Neural progenitor cell (in vitro differentiated cells): ENCODE data around the gene SLC43A2. TPM values are rescaled to one million over a fixed set of nuclear protein-coding genes. Genes with fewer than 3 reads are reported as not detected.
A peak's percentile ranks its signal among the peaks of the same experiment; 100 is the strongest.
"Not testable (repeated sequence)": the region's sequence is repeated elsewhere in the genome, so short reads cannot be mapped to it uniquely, and the experiment has no call there.

Experiments used
- DNase-seq: peaks from one replicate; pipeline ENCODE4 v3.0.0-alpha.2; 2016; ENCODE audit warnings: low spot score
- H2AFZ ChIP-seq: fragments of 200-600 bp; sonication (generic); replicated peaks from 2 replicates; pipeline ENCODE4 v1.6.1; 2016; ENCODE audit warnings: antibody characterized with exemption
- H3F3A ChIP-seq: fragments of 200-600 bp; sonication (generic); 2 replicates; pipeline ENCODE4 v1.6.1; 2016; ENCODE audit warnings: antibody characterized with exemption, low read depth
- H3K27ac ChIP-seq: fragments of 200-600 bp; sonication (generic); 2 replicates; pipeline ENCODE4 v1.5.1; 2016; ENCODE audit warnings: mild to moderate bottlenecking
- H3K27me3 ChIP-seq: fragments of 200-600 bp; sonication (generic); 2 replicates; pipeline ENCODE4 v1.6.1; 2016; ENCODE audit warnings: mild to moderate bottlenecking, moderate library complexity
- H3K36me3 ChIP-seq: fragments of 200-600 bp; sonication (generic); 2 replicates; pipeline ENCODE4 v1.5.1; 2016
- H3K4me1 ChIP-seq: fragments of 200-600 bp; sonication (generic); 2 replicates; pipeline ENCODE4 v1.6.1; 2016; ENCODE audit warnings: mixed run types
- H3K4me2 ChIP-seq: fragments of 200-600 bp; sonication (generic); 2 replicates; pipeline ENCODE4 v1.6.1; 2016
- H3K4me3 ChIP-seq: fragments of 200-600 bp; sonication (generic); 2 replicates; pipeline ENCODE4 v1.5.1; 2016
- H3K79me2 ChIP-seq: fragments of 200-600 bp; sonication (generic); 2 replicates; pipeline ENCODE4 v1.6.1; 2016; ENCODE audit warnings: low read depth
- H3K9ac ChIP-seq: fragments of 200-600 bp; sonication (generic); 2 replicates; pipeline ENCODE4 v1.6.1; 2016
- H3K9me3 ChIP-seq: fragments of 200-600 bp; sonication (generic); 2 replicates; pipeline ENCODE4 v1.5.1; 2016; ENCODE audit warnings: low read depth
- H4K20me1 ChIP-seq: fragments of 200-600 bp; sonication (generic); 2 replicates; pipeline ENCODE4 v1.6.1; 2016; ENCODE audit warnings: low read depth
- H3K27ac Mint-ChIP-seq: 3 replicates; pipeline ENCODE4 v1.8.0; 2021; ENCODE audit warnings: mixed read lengths
- H3K27me3 Mint-ChIP-seq: 2 replicates; pipeline ENCODE4 v1.8.0; 2022; ENCODE audit warnings: low read depth, mild to moderate bottlenecking, inconsistent platforms, moderate library complexity, mixed read lengths; ENCODE audit not compliant: insufficient read depth
- H3K36me3 Mint-ChIP-seq: 3 replicates; pipeline ENCODE4 v1.8.0; 2021; ENCODE audit warnings: mixed read lengths
- H3K4me1 Mint-ChIP-seq: 3 replicates; pipeline ENCODE4 v1.8.0; 2021; ENCODE audit warnings: mixed read lengths
- H3K4me3 Mint-ChIP-seq: 3 replicates; pipeline ENCODE4 v1.8.0; 2021; ENCODE audit warnings: mild to moderate bottlenecking, moderate library complexity, mixed read lengths
- H3K9me3 Mint-ChIP-seq: 3 replicates; pipeline ENCODE4 v1.8.0; 2020; ENCODE audit warnings: mixed read lengths
- EZH2 ChIP-seq: fragments of 200-600 bp; sonication (generic); IDR thresholded peaks from 2 replicates; pipeline ENCODE4 v1.6.1; 2017; ENCODE audit warnings: antibody characterized with exemption, mild to moderate bottlenecking, moderate library complexity
- EZH2phosphoT487 ChIP-seq: fragments of 200-600 bp; sonication (generic); IDR thresholded peaks from 2 replicates; pipeline ENCODE4 v1.6.1; 2017; ENCODE audit warnings: antibody characterized with exemption
- total RNA-seq: library from RNA; depleted of rRNA; stranded (reverse); fragments of >200 nt; gene quantifications from 2 replicates; pipeline ENCODE4 v1.2.3, GENCODE V29; 2015; ENCODE audit warnings: low replicate concordance
- TF ChIP-seq, protein P1 (sequence below): fragments of 200-600 bp; sonication (generic); IDR thresholded peaks from 2 replicates; pipeline ENCODE4 v1.5.1; 2017; ENCODE audit warnings: antibody characterized with exemption, mild to moderate bottlenecking

The SLC43A2 gene
- total RNA-seq, 1 donor from 2014 or later, result 6.8 TPM

DNA sequence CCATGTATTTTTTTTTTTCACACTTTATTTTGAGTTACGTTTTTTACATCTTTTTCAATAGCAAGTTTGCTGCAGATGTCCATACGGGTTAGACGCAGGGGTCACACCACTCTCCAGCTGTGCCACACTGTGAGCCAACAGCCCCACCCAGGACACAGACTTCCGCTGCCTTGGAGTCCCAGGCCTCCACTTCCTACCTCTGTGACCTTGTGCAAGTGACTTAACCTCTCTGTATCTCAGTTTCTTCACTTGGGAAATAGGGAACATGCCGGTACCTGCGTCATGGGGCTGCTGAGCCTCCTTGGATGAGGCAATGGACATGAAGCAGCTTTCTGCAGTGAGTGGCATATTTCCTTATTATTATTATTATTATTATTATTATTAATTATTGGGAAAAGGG, 62.8 kb downstream of the SLC43A2 start:
- Histone ChIP-seq H2AFZ (no peak overlapping the region), H3K9me3 (no peaks in the 10 kb centered on the region), H3K4me2 (no peak overlapping the region), H3K4me1 (peaks cover 7% of the 10 kb centered on the region), H3K36me3 (no peaks in the 10 kb centered on the region), H3K27me3 (no peaks in the 10 kb centered on the region), H3K27ac (no peak overlapping the region), H3K9ac (no peak overlapping the region), H3K4me3 (no peak overlapping the region), H4K20me1 (peaks cover 15% of the 10 kb centered on the region), H3K79me2 (peaks cover 12% of the 10 kb centered on the region), H3F3A (peaks cover 19% of the 10 kb centered on the region)
- H3K27me3 Mint-ChIP-seq, result peaks cover 7% of the 10 kb centered on the region
- H3K27ac Mint-ChIP-seq, result no peak overlapping the region
- DNase-seq, result no peak
- H3K4me3 Mint-ChIP-seq, result no peak overlapping the region
- H3K4me1 Mint-ChIP-seq, result peaks cover 18% of the 10 kb centered on the region
- peaks cover 5% of the 10 kb centered on the region for H3K36me3 Mint-ChIP-seq
- TF ChIP-seq, protein P1, sequence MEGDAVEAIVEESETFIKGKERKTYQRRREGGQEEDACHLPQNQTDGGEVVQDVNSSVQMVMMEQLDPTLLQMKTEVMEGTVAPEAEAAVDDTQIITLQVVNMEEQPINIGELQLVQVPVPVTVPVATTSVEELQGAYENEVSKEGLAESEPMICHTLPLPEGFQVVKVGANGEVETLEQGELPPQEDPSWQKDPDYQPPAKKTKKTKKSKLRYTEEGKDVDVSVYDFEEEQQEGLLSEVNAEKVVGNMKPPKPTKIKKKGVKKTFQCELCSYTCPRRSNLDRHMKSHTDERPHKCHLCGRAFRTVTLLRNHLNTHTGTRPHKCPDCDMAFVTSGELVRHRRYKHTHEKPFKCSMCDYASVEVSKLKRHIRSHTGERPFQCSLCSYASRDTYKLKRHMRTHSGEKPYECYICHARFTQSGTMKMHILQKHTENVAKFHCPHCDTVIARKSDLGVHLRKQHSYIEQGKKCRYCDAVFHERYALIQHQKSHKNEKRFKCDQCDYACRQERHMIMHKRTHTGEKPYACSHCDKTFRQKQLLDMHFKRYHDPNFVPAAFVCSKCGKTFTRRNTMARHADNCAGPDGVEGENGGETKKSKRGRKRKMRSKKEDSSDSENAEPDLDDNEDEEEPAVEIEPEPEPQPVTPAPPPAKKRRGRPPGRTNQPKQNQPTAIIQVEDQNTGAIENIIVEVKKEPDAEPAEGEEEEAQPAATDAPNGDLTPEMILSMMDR, result no peak
- TF ChIP-seq EZH2, result no peak
- TF ChIP-seq EZH2phosphoT487, result no peak
- peaks cover 2% of the 10 kb centered on the region for H3K9me3 Mint-ChIP-seq

DNA sequence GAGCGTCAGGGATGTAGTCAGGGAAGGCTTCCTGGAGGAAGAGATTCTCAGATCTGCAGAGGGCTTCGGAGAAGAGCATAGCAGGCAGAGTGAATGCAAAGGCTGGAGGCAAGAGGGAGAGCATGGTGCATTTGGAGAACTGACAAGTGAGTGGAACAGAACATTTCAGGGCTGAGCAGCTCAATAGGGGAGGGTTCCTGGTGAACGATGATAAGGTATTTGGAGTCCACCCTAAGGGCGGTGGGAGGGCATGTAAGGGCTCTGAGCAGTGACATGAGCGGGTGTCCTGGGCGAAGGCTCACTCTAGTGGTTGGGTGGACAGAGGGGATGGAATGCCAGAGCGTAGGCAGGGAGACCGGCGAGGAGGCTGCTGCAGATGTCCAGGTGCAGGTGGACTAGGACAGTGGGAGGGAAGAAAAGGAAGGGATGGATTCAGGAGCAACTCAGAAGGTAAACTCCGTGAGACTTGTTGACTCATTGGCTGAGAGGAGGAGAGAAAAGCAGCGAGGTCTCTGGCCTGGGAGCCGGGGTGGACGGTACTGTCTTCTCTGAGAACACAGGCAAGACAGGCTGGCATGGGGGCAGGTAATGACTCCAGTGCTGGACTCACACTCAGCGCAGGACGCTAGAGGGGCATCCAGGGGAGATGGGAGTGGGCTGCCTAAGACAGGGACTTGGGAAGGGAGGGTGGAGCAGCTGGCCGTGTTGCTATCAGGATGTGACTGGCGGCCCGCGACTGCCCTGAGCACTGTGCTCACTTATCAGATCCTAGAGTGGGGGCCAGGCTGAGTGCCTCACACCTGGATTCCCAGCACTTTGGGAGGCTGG, 64.6 kb downstream of the SLC43A2 start:
- H3K4me1 ChIP-seq, result peaks cover 23% of the 10 kb centered on the region
- H3F3A ChIP-seq, result peaks cover 29% of the 10 kb centered on the region
- H3K79me2 ChIP-seq, result peaks cover 31% of the 10 kb centered on the region
- no peaks in the 10 kb centered on the region for H3K36me3 ChIP-seq
- H3K9ac ChIP-seq, result no peak overlapping the region
- no peak overlapping the region for H2AFZ ChIP-seq
- H3K4me3 ChIP-seq, result no peak overlapping the region
- Mint-ChIP-seq H3K9me3 (no peaks in the 10 kb centered on the region), H3K36me3 (peaks cover 5% of the 10 kb centered on the region), H3K4me1 (peaks cover 34% of the 10 kb centered on the region), H3K4me3 (peak overlapping the region; percentile 78), H3K27me3 (peaks cover 5% of the 10 kb centered on the region), H3K27ac (peak overlapping the region; percentile 51)
- no peak overlapping the region for H3K27ac ChIP-seq
- no peak overlapping the region for H3K4me2 ChIP-seq
- H4K20me1 ChIP-seq, result peaks cover 34% of the 10 kb centered on the region
- TF ChIP-seq, protein P1, result no peak
- TF ChIP-seq EZH2phosphoT487, result no peak
- TF ChIP-seq EZH2, result no peak
- no peaks in the 10 kb centered on the region for H3K9me3 ChIP-seq
- H3K27me3 ChIP-seq, result no peaks in the 10 kb centered on the region
- DNase-seq, result no peak

DNA sequence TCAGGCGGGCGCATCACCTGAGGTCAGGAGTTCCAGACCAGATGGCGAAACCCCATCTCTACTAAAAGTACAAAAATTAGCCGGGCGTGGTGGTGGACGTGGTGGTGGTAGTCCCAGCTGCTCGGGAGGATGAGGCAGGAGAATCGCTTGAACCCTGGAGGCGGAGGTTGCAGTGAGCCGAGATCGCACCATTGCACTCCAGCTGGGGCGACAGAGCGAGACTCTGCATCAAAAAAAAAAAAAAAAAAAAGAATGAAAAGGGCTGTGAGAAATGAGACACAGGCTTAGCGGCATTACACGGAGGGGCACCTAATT, 65.2 kb downstream of the SLC43A2 start:
- H2AFZ ChIP-seq, H3K4me2 ChIP-seq: not testable (repeated sequence)

DNA sequence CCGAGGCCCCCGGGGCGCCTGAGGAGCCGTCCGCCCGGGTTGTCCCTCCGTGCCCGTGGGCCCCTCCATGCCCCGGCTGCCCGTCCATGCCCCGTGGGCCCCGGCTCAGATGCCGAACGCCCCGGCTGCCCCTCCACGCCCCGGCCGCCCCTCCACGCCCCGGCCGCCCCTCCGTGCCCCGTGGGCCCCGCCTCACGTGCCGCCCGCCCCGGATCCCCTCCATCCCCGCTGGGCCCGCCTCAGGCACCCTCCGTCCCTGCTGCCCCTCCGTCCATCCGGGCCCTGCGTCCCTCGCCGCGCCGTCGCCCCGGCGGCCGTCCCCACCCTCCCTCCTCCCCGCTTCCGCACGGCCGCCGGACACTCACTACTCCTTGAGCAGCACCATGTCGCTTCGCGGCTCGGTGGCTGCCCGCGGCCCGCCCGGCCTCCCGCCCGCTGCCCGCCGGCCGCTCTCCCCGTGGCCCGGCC, 66.4 kb downstream of the SLC43A2 start:
- Mint-ChIP-seq H3K4me3 (peak overlapping the region; percentile 94), H3K4me1 (peaks cover 37% of the 10 kb centered on the region), H3K9me3 (no peaks in the 10 kb centered on the region), H3K27ac (no peak overlapping the region), H3K36me3 (peaks cover 5% of the 10 kb centered on the region), H3K27me3 (peaks cover 3% of the 10 kb centered on the region)
- H2AFZ ChIP-seq, result peak overlapping the region; percentile 50
- H3F3A ChIP-seq, result peaks cover 29% of the 10 kb centered on the region
- peaks cover 48% of the 10 kb centered on the region for H4K20me1 ChIP-seq
- no peaks in the 10 kb centered on the region for H3K36me3 ChIP-seq
- TF ChIP-seq EZH2 (no peak), EZH2phosphoT487 (no peak)
- TF ChIP-seq, protein P1, result no peak
- peaks cover 47% of the 10 kb centered on the region for H3K79me2 ChIP-seq
- peak overlapping the region; percentile 98 for H3K4me3 ChIP-seq
- peak overlapping the region; percentile 87 for H3K9ac ChIP-seq
- no peaks in the 10 kb centered on the region for H3K9me3 ChIP-seq
- H3K4me2 ChIP-seq, result peak overlapping the region; percentile 99
- peak overlapping the region; percentile 89 for H3K27ac ChIP-seq
- peaks cover 25% of the 10 kb centered on the region for H3K4me1 ChIP-seq
- no peak for DNase-seq
- no peaks in the 10 kb centered on the region for H3K27me3 ChIP-seq

More for the DNA sequence above, 65.2 kb downstream of the SLC43A2 start:
- peaks cover 39% of the 10 kb centered on the region for H4K20me1 ChIP-seq
- H3K9ac ChIP-seq, H3K36me3 Mint-ChIP-seq, H3K27me3 ChIP-seq, H3K27me3 Mint-ChIP-seq, H3K9me3 Mint-ChIP-seq, H3K4me3 ChIP-seq, DNase-seq, H3K9me3 ChIP-seq, H3K36me3 ChIP-seq, H3K27ac ChIP-seq: not testable (repeated sequence)
- Mint-ChIP-seq H3K4me1 (peaks cover 37% of the 10 kb centered on the region), H3K27ac (peak overlapping the region; percentile 51), H3K4me3 (peak overlapping the region; percentile 78)
- peaks cover 25% of the 10 kb centered on the region for H3K4me1 ChIP-seq
- peaks cover 29% of the 10 kb centered on the region for H3F3A ChIP-seq
- H3K79me2 ChIP-seq, result peaks cover 37% of the 10 kb centered on the region
